ENCODE data around the gene CDCA4. TPM values are rescaled to one million over a fixed set of nuclear protein-coding genes. Genes with fewer than 3 reads are reported as not detected.
"Not testable (repeated sequence)": the region's sequence is repeated elsewhere in the genome, so short reads cannot be mapped to it uniquely, and the experiment has no call there.

CDCA4 gene
- polyA plus RNA-seq, 1 experiment: 6.8 TPM

DNA sequence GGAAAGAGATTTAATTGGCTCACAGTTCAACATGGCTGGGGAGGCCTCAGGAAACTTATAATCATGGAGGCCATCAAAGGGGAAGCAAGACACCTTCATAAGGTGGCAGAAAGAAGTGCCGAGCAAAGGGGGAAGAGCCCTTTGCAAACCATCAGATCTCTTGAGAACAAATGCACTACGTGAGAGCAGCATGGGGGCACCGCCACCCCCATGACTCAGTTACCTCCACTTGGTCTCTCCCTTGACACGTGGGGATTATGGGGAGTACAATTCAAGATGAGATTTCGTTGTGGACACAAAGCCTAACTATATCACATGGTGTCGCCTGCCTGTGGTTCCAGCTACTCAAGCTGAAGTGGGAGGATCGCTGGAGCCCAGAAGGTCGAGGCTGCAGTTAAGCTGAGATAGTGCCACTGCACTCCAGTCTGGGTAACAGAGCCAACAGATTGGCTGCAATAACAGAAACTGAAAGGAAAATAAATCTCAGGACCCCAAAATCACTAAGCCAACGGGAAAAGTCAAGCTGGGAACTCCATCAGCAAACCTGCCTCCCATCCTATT is 10.0 kb upstream of the CDCA4 start:
- H3K4me3 ChIP-seq (ENCODE audit: low read depth, low read length): no peak overlapping the region
- TF ChIP-seq, protein P1, sequence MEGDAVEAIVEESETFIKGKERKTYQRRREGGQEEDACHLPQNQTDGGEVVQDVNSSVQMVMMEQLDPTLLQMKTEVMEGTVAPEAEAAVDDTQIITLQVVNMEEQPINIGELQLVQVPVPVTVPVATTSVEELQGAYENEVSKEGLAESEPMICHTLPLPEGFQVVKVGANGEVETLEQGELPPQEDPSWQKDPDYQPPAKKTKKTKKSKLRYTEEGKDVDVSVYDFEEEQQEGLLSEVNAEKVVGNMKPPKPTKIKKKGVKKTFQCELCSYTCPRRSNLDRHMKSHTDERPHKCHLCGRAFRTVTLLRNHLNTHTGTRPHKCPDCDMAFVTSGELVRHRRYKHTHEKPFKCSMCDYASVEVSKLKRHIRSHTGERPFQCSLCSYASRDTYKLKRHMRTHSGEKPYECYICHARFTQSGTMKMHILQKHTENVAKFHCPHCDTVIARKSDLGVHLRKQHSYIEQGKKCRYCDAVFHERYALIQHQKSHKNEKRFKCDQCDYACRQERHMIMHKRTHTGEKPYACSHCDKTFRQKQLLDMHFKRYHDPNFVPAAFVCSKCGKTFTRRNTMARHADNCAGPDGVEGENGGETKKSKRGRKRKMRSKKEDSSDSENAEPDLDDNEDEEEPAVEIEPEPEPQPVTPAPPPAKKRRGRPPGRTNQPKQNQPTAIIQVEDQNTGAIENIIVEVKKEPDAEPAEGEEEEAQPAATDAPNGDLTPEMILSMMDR (IDR thresholded peaks at IDR 0.05; ENCODE audit: low read depth, low read length): no peak
- ChIA-PET CTCF (interaction anchor here (1.9 kb wide), 1 partner anchor 56 kb away, joined by 6 read pairs; no protein-coding TSS in a partner anchor), POLR2A (no interaction called here)
- H3K27me3 ChIP-seq (ENCODE audit: control insufficient read depth, insufficient read depth, low read length): peaks cover 9% of the 10 kb centered on the region
- H3K9me3 ChIP-seq (ENCODE audit: control insufficient read depth, insufficient read depth, low read length): peaks cover 7% of the 10 kb centered on the region; the same call in 1 of the 2 replicates
- no peak overlapping the region for H3K27ac ChIP-seq (ENCODE audit: low read depth, low read length)
- DNase-seq (ENCODE audit: low read depth, low spot score): no peak

DNA sequence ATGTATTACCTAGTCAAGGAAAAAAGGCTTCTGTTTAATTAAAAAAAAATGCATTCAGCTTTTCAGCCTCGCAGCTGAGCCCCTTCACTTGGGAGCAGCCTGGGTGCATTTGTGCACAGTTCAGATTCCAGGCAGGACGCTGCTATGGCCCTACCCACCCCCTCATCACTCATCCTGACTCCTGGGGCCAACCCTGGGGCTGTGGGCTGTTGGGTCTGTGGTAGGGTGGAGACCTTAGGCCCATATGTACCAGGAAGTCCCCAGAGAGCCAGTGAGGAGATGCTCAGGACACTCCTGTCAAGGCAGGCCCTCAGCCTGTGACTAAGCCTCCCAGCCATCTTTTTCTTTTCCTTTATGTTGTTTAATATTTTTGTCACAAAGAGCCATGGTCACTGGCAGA is 9.3 kb upstream of the CDCA4 start:
- TF ChIP-seq, protein P1 (IDR thresholded peaks at IDR 0.05; ENCODE audit: low read depth, low read length): no peak
- no peak for DNase-seq (ENCODE audit: low read depth, low spot score)
- ChIA-PET POLR2A (interaction anchor here (1.3 kb wide), 1 partner anchor 9 kb away, joined by 11 read pairs; the partner anchor contains the start of gene CDCA4), CTCF (interaction anchor here (1.9 kb wide), 1 partner anchor 55 kb away, joined by 6 read pairs; no protein-coding TSS in a partner anchor)
- Histone ChIP-seq H3K4me3 (ENCODE audit: low read depth, low read length) (no peak overlapping the region), H3K27me3 (ENCODE audit: control insufficient read depth, insufficient read depth, low read length) (peaks cover 9% of the 10 kb centered on the region), H3K9me3 (ENCODE audit: control insufficient read depth, insufficient read depth, low read length) (peaks cover 7% of the 10 kb centered on the region; the same call in 1 of the 2 replicates), H3K27ac (ENCODE audit: low read depth, low read length) (no peak overlapping the region)

- H3K4me3 ChIP-seq (ENCODE audit: low read depth, low read length): no peak overlapping the region
- CTCF ChIA-PET: interaction anchor here (0.5 to 0.7 kb wide), 2 partner anchors 17 to 92 kb away, joined by 3 read pairs; no protein-coding TSS in a partner anchor
- TF ChIP-seq, protein P1 (IDR thresholded peaks at IDR 0.05; ENCODE audit: low read depth, low read length): no peak
- DNase-seq (ENCODE audit: low read depth, low spot score): no peak
- H3K27ac ChIP-seq (ENCODE audit: low read depth, low read length): no peak overlapping the region
- POLR2A ChIA-PET: interaction anchor here (1.3 kb wide), 1 partner anchor 8 kb away, joined by 11 read pairs; the partner anchor contains the start of gene CDCA4
- H3K9me3 ChIP-seq (ENCODE audit: control insufficient read depth, insufficient read depth, low read length): peaks cover 7% of the 10 kb centered on the region; the same call in 1 of the 2 replicates
- peaks cover 9% of the 10 kb centered on the region for H3K27me3 ChIP-seq (ENCODE audit: control insufficient read depth, insufficient read depth, low read length)
Observed at GRCh38 chr14:105029402-105029801, 8.5 kb upstream of the CDCA4 start.

GRCh38 chr14:105028251-105028927 is 7.5 kb upstream of the CDCA4 start:
- no peaks in the 10 kb centered on the region for H3K27me3 ChIP-seq (ENCODE audit: control insufficient read depth, insufficient read depth, low read length)
- no peak overlapping the region for H3K27ac ChIP-seq (ENCODE audit: low read depth, low read length)
- TF ChIP-seq, protein P1 (IDR thresholded peaks at IDR 0.05; ENCODE audit: low read depth, low read length): no peak
- H3K9me3 ChIP-seq (ENCODE audit: control insufficient read depth, insufficient read depth, low read length): peaks cover 6% of the 10 kb centered on the region; the same call in 1 of the 2 replicates
- POLR2A ChIA-PET: no interaction called here
- CTCF ChIA-PET: interaction anchor here (0.9 kb wide), 1 partner anchor 17 kb away, joined by 5 read pairs; no protein-coding TSS in a partner anchor
- DNase-seq (ENCODE audit: low read depth, low spot score): no peak
- no peak overlapping the region for H3K4me3 ChIP-seq (ENCODE audit: low read depth, low read length)

DNA sequence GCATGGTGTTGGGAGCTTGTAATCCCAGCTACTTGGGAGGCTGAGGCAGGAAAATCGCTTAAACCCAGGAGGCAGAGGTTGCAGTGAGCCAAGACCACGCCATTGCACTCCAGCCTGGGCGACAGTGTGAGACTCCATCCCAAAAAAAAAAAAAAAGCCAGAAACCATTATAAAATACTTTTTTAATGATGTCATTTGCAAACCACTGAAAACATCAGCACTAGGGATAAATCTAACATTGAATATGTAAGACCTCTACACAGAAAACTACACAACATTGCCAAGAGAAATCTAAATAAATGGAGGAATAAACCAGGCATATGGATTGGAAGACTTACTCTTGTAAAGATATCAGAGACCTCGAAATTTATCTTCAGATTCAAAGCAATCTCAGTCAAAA is 6.8 kb upstream of the CDCA4 start:
- H3K27ac ChIP-seq (ENCODE audit: low read depth, low read length); H3K27me3 ChIP-seq (ENCODE audit: control insufficient read depth, insufficient read depth, low read length); H3K9me3 ChIP-seq (ENCODE audit: control insufficient read depth, insufficient read depth, low read length); H3K4me3 ChIP-seq (ENCODE audit: low read depth, low read length); DNase-seq (ENCODE audit: low read depth, low spot score): not testable (repeated sequence)
- ChIA-PET CTCF (interaction anchor here (0.9 kb wide), 1 partner anchor 18 kb away, joined by 5 read pairs; no protein-coding TSS in a partner anchor), POLR2A (interaction anchor here (0.7 kb wide), 1 partner anchor 28 kb away, joined by 3 read pairs; no protein-coding TSS in a partner anchor)
